GM12874 (cell line): ENCODE measurements around the gene PLSCR5.

Source experiments
- TF ChIP-seq, protein P1 (sequence below): IDR thresholded peaks from 2 replicates; pipeline ENCODE4 v1.5.1; 2011; ENCODE audit warnings: low read depth, mild to moderate bottlenecking, control low read depth, low read length, moderate library complexity; ENCODE audit not compliant: insufficient read depth

The PLSCR5 gene

DNA sequence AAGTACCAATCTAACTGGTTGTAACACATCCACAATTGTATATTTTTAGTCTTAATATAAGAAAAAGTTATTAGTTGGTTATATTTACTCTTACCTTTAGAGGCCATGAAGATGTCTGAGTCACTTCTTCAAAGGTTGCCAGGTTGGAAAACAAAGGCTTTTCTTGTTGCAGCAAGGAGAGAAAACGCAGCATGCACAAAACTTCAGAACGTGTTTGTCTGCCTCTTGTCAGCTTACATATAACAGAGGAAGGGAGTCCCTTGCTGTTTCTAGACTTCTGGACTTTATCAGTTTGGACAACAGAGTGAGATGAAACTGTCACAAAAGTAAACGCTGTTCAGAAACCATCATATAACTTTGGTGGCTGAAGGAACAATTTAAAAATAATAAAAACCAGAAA lies at the start of gene PLSCR5:
Gene PLSCR5, minus strand, starts transcription at position 241 of the 400 bp plus-strand sequence. Its CDS starts 134 bp downstream, at position 107.
- TF ChIP-seq, protein P1, sequence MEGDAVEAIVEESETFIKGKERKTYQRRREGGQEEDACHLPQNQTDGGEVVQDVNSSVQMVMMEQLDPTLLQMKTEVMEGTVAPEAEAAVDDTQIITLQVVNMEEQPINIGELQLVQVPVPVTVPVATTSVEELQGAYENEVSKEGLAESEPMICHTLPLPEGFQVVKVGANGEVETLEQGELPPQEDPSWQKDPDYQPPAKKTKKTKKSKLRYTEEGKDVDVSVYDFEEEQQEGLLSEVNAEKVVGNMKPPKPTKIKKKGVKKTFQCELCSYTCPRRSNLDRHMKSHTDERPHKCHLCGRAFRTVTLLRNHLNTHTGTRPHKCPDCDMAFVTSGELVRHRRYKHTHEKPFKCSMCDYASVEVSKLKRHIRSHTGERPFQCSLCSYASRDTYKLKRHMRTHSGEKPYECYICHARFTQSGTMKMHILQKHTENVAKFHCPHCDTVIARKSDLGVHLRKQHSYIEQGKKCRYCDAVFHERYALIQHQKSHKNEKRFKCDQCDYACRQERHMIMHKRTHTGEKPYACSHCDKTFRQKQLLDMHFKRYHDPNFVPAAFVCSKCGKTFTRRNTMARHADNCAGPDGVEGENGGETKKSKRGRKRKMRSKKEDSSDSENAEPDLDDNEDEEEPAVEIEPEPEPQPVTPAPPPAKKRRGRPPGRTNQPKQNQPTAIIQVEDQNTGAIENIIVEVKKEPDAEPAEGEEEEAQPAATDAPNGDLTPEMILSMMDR = no peak

GRCh38 chr3:146653978-146654377 lies 48.8 kb upstream of the PLSCR5 start:
- TF ChIP-seq, protein P1 = no peak

DNA sequence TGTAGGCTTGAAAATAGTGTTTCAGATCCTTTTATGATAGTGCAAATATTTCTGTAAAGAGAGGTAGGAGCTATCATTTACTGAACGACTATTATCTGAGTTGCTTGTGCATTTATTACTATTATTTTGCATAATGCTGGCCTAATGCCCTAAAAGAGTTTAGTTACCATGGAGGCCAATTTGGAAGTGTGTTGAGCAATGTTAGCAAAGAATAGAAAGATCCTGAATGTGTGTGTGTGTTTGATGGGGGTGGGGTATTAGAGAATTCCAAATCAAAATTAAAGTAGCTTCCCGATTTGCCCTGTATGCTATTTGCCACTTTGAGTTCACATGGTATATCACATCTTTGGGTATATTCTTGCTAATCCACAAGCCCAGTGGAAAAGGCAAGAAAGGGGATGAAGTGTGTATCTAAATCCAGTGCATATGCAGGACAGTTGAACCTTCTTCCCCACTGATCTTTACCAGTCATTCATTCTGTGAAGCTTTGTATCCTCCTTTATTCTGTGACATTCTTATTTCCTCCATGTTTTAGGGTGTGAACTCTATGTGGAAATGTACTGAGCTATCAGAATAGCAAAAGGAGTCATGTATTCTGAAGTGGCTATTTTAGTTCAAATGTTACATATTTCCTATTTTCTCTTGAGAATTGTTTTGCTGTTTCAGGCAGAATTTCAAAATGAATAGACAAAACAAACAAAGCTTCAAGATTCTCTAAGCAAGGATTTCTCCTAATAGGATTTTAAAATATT lies 45.7 kb upstream of the PLSCR5 start:
- TF ChIP-seq, protein P1 = no peak

- TF ChIP-seq, protein P1 = no peak
Observed at GRCh38 chr3:146646261-146646660, 41.1 kb upstream of the PLSCR5 start.

GRCh38 chr3:146640955-146641867 lies 36.1 kb upstream of the PLSCR5 start:
- TF ChIP-seq, protein P1 = peak; percentile 32; the same call in 1 of the 2 replicates

DNA sequence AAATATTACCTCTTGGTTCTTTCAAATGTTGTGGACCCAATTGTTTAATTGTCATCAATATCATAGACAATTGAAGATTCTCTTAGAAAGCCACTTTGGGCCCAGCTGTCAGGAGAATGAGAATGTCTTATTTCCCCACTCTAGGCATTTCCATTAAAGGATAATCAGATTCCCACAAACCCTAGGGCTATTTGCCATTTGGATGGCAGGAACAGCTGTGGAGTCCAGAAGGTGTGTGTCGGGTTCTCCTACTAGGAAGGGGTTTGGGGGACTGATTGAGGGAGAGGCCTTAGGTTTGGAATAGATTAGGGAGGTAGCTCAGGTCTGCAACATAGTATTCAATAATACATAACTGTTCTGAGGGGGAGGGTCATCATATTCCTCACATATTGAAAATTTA lies 35.2 kb upstream of the PLSCR5 start:
- TF ChIP-seq, protein P1 = no peak

- TF ChIP-seq, protein P1 = peak; percentile 7; the same call in 1 of the 2 replicates
Observed at GRCh38 chr3:146638718-146639117, 33.6 kb upstream of the PLSCR5 start.
